K562 (cell line): ENCODE results near the gene SCGB3A2. TPM values are rescaled to one million over a fixed set of nuclear protein-coding genes. Genes with fewer than 3 reads are reported as not detected.

ENCODE experiments used
- NR2C1 ChIP-seq, 2 experiments: fragments of 450-650 bp; IDR thresholded peaks; 2 replicates each; pipeline ENCODE4 v1.6.1; 2017; ENCODE audit warnings: mild to moderate bottlenecking in 2 of 2, antibody characterized with exemption in 1 of 2, inconsistent platforms in 1 of 2, missing compliant biosample characterization in 1 of 2, missing genetic modification characterization in 1 of 2
- STAG1 ChIP-seq: sonication (generic); formaldehyde crosslinking; IDR thresholded peaks from 2 replicates; pipeline ENCODE4 v1.5.0; 2020; ENCODE audit warnings: missing genetic modification reagents, borderline replicate concordance
- ZNF217 ChIP-seq: sonication (generic); formaldehyde crosslinking; IDR thresholded peaks from 2 replicates; pipeline ENCODE4 v1.8.0; 2022; ENCODE audit warnings: mild to moderate bottlenecking, missing genetic modification reagents
- polyA plus RNA-seq, 8 experiments: library from polyadenylated mRNA; depleted of rRNA in 4 of 8; stranded (reverse) in 5 of 8; unstranded in 3 of 8; fragments of >200 nt; fragmentation: Nextera tagmentation in 2 of 8; fragmentation: Illumina TruSeq in 1 of 8; extraction: Ambion mirVana in 2 of 8; extraction: Trizol in 1 of 8; gene quantifications; 2 replicates each; pipeline versions ENCODE4 v1.2.1 to v1.2.3, GENCODE V29; 2011 to 2014; ENCODE audit warnings: inconsistent platforms in 1 of 8, missing spikeins in 1 of 8
- total RNA-seq, 7 experiments: library from RNA; depleted of rRNA in 6 of 7; stranded (reverse); fragments of >200 nt in 6 of 7; fragmentation: Illumina TruSeq in 2 of 7; extraction: Trizol in 2 of 7; gene quantifications; 2 replicates each; pipeline versions ENCODE4 v1.2.1 to v1.2.3, GENCODE V29; 2011 to 2021; ENCODE audit warnings: low replicate concordance in 1 of 7
- TF ChIP-seq, protein P1 (sequence below): fragments of 450-650 bp; IDR thresholded peaks from 2 replicates; pipeline ENCODE4 v1.6.1; 2016; ENCODE audit warnings: mild to moderate bottlenecking, moderate library complexity

SCGB3A2 gene
- total and polyA plus RNA-seq, 9 of the 15 experiments (the other 6 are each of a cell fraction or from before 2014, with no cell fraction given) = 0.35 TPM; not detected in 8

DNA sequence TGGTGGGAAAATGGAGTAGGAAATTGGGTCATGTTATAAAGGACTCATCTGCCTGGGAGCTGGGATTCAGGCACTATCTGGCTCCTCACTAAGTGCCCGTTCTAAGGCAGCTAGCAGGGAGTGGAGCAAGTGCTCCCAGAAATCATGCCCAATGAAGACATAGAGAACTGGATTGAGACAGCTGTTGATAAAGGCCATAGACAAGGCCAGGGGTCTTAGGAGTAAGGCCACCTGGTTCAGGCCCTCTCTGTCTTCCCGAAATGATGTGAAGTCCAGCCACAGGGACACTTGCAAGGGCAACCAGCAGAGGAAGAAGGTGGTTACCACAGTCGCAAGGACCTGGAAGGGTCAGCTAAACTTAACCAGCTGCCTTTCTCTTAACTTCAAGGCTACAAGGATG lies 26.9 kb upstream of the SCGB3A2 start (continued):
- TF ChIP-seq, protein P1, sequence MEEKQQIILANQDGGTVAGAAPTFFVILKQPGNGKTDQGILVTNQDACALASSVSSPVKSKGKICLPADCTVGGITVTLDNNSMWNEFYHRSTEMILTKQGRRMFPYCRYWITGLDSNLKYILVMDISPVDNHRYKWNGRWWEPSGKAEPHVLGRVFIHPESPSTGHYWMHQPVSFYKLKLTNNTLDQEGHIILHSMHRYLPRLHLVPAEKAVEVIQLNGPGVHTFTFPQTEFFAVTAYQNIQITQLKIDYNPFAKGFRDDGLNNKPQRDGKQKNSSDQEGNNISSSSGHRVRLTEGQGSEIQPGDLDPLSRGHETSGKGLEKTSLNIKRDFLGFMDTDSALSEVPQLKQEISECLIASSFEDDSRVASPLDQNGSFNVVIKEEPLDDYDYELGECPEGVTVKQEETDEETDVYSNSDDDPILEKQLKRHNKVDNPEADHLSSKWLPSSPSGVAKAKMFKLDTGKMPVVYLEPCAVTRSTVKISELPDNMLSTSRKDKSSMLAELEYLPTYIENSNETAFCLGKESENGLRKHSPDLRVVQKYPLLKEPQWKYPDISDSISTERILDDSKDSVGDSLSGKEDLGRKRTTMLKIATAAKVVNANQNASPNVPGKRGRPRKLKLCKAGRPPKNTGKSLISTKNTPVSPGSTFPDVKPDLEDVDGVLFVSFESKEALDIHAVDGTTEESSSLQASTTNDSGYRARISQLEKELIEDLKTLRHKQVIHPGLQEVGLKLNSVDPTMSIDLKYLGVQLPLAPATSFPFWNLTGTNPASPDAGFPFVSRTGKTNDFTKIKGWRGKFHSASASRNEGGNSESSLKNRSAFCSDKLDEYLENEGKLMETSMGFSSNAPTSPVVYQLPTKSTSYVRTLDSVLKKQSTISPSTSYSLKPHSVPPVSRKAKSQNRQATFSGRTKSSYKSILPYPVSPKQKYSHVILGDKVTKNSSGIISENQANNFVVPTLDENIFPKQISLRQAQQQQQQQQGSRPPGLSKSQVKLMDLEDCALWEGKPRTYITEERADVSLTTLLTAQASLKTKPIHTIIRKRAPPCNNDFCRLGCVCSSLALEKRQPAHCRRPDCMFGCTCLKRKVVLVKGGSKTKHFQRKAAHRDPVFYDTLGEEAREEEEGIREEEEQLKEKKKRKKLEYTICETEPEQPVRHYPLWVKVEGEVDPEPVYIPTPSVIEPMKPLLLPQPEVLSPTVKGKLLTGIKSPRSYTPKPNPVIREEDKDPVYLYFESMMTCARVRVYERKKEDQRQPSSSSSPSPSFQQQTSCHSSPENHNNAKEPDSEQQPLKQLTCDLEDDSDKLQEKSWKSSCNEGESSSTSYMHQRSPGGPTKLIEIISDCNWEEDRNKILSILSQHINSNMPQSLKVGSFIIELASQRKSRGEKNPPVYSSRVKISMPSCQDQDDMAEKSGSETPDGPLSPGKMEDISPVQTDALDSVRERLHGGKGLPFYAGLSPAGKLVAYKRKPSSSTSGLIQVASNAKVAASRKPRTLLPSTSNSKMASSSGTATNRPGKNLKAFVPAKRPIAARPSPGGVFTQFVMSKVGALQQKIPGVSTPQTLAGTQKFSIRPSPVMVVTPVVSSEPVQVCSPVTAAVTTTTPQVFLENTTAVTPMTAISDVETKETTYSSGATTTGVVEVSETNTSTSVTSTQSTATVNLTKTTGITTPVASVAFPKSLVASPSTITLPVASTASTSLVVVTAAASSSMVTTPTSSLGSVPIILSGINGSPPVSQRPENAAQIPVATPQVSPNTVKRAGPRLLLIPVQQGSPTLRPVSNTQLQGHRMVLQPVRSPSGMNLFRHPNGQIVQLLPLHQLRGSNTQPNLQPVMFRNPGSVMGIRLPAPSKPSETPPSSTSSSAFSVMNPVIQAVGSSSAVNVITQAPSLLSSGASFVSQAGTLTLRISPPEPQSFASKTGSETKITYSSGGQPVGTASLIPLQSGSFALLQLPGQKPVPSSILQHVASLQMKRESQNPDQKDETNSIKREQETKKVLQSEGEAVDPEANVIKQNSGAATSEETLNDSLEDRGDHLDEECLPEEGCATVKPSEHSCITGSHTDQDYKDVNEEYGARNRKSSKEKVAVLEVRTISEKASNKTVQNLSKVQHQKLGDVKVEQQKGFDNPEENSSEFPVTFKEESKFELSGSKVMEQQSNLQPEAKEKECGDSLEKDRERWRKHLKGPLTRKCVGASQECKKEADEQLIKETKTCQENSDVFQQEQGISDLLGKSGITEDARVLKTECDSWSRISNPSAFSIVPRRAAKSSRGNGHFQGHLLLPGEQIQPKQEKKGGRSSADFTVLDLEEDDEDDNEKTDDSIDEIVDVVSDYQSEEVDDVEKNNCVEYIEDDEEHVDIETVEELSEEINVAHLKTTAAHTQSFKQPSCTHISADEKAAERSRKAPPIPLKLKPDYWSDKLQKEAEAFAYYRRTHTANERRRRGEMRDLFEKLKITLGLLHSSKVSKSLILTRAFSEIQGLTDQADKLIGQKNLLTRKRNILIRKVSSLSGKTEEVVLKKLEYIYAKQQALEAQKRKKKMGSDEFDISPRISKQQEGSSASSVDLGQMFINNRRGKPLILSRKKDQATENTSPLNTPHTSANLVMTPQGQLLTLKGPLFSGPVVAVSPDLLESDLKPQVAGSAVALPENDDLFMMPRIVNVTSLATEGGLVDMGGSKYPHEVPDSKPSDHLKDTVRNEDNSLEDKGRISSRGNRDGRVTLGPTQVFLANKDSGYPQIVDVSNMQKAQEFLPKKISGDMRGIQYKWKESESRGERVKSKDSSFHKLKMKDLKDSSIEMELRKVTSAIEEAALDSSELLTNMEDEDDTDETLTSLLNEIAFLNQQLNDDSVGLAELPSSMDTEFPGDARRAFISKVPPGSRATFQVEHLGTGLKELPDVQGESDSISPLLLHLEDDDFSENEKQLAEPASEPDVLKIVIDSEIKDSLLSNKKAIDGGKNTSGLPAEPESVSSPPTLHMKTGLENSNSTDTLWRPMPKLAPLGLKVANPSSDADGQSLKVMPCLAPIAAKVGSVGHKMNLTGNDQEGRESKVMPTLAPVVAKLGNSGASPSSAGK = no peak
- TF ChIP-seq ZNF217 (CRISPR knock-in tag) (no peak), NR2C1 (IDR thresholded peaks at IDR 0.05) (no peak), NR2C1 (tag; IDR thresholded peaks at IDR 0.05) (no peak), STAG1 (no peak)
